NCI-H1105 treated with DMSO at 0.1 percent for 48 hours (cell line): ENCODE results near the gene GSK3B.
"Not testable (repeated sequence)": the region's sequence is repeated elsewhere in the genome, so short reads cannot be mapped to it uniquely, and the experiment has no call there.

Experiments used
- DNase-seq: peaks from one replicate; lab custom pipeline; 2025; lab: John Stamatoyannopoulos, UW

The GSK3B gene

DNA sequence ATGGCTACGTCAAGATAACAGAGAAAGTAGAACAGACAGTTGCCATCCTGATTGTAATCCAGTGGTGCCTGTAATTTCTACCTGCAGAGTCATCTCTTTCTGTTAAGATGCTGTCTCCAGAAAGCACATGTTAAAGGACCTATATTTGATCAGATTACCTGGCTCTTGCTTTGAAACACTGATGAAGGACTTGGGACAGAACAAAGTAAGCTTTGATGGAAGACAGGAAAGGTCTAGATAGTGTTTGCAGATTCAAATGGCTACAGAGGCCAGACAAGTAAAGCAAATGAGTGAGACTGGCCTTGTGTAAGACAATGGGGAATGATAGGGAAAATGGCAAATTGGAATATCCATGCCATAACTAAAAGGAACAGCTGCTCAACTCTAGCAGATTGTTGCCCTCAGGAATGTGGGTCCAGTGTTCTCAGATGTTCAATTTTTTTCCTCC lies 1.8 kb upstream of the GSK3B start:
- no peak for DNase-seq

DNA sequence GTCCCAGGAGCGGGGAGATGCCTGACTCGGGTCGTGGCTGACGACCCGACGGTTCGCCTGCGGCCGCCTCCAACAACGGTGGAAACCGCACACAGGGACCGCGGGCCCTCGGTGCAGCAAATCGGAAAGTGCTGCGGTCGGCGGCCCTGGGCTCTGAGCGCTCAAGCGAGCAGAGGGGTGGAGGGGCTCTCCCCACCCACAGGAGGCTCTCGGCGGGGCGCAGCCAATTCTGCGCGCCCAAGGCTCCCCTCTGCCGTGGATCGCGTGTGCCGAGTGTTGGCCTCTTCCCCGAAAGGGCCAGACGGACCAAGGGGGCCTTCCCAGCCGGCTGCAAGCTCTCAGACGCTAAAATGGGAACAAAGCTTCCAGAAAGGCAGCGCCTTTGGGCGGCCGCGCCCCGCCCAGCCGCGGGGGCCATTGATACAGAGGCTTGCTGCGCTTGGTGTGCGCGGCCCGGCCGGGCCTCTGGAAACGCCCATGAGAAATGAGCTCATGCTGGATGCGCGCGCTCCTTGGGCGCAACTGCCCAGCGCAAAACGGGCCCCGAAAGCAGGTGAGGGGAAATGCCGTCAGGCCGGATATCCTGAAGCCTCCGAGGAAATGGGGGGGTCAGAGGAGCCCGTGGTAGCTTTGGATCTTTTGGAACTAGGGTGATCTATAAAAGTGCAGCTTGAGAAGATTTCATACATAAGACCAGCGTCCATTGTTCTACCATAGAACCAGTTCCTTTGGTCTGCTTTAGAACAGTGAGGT lies 1.2 kb upstream of the GSK3B start:
- peak; percentile 91 for DNase-seq

DNA sequence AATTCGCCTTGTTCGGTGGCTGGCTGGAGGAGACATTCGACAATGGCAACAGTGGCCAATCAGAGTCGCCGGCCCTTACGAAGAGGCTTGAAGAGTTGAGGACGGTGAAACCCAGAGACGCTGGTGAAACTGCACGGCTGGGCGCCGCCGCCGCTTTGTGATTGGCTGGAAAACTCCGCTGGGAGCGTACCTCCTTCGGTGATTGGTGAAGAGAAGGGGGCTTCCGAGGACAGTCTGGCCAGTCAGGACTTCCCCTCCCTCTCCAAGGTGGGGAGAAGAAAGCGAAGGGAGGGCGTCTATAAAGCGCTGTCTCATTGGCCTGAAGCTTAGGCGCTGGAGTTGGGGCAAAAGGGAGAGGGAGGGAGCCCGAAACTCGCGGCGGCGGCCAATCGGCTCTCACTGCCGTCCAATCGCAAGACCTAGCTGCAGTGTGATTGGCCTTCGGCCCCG lies 554 bp upstream of the GSK3B start:
- DNase-seq, result peak; percentile 100

DNA sequence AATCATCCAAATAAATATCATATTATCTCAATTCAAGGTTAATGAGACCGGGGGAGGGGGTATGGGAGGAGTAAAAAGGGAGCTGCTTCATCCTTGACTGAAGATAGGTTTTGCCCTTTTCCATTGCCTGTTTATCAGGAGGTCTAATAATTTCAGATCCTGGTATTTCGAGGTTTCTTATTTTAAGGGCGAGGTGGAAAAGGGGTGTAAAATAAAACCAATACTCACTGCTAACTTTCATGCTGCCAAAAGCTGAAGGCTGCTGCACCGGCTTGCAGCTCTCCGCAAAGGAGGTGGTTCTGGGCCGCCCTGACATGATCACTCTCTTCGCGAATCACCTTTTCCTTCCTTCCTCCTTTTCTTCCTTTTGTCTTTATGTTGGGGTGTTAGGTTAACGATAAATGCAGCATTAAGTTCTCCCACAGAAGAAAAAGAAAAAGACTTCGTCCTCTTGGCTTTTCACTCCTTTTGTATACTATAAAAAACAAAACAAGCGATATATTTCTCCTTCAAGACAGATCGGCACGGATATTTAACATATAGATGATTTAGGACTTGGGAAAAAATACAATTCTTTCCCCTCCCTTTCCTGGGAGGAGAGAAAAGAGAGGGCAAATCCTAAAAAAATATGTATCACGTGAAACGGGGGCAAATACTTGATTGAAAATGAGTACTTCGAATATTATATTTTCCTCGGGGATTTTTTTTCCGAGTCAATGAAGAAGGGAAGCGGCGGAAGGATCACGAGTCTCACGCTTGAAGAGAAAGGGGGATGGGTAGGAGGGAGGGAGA lies 932 bp downstream of the GSK3B start:
- peak; percentile 46 for DNase-seq

DNA sequence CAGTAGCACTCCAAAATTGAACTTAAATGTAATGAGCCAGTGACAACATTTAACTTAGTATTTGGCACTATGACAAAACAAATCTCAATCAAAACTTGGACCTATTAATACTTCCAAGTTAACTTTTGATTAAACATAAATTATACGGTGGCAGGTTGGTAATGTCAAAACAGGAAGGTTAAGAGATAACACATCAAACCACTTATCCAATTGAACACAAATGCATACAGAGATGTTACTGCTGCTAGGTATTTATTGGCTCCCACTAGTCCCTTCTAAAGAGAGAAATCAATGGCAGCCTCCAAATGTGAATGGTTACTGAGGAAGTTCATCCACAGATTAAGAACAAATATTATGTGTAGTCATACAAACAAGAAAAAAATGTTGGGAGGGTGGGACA lies 1.8 kb downstream of the GSK3B start:
- DNase-seq, result peak; percentile 63

DNA sequence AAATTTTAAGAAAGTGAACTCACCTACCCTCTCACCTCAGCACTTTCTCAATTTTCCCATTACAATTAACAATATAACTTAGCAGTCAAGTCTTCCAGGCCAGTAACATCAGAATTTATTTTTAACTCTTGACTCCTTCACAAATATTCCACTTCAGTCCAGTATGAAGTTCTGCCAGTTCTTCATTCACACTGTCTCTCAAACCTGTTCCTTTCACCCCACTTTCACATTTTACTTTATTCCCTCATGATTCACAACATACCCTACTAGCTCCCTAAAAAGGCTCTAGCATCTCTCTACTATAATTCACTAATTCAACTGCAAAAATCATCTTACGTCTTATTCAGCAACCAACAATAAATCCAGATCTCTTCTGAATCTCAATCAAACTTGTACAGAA lies 3.8 kb downstream of the GSK3B start:
- no peak for DNase-seq

DNA sequence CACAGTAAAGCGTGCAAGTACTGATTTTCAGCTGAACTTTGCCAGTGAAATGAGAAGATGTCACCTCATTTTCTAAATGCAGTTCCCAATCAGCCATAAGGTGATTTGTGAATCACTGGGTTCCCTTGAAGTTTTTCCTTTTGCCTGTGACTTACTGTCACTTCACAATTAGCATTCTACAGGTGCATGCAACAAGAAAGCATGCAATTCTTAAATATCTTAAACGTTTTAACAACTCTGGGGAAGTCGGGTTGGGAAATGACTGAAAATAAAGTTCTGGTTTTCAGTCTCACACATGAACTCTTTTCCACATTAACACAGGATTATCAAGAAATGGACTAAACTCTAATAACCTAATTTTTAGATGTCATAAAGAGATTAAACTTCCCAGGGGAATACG lies 5.2 kb downstream of the GSK3B start:
- DNase-seq, result no peak

DNA sequence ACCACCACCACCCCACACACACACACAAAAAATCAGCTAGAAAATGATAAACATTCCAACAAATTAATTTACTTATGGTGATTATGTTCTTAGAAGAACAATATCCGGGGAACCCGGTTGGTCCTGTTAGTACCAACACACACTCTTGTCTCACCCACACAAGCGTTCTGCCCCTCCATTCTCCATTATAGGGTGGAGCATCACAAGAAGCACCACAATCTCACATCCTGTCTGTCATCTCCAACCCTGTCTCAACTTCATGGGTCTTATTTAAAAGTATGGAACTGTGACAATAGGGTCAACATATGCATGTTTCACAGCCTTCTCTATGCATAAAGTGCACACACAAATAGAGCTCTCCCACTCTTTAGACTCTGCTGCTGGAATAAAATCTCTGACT lies 5.6 kb downstream of the GSK3B start:
- no peak for DNase-seq

DNA sequence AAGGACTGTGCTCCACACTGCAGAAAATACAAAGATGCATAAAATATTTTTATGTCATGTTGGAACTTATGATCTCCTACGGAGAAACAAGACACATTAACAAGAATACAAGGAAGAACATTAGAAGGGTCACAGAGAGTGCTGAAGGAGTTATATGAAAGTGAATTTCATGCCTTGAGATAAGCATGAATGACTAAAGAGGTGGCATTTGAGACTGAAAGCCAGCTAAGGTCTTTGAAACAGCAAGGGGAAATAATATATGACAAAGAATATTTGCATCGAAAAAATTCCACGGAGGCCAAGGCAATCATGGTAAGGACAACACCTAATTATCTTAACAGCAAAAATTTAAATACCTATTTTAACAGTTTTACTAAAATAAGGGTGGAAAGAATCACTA lies 12.5 kb downstream of the GSK3B start:
- DNase-seq, result no peak

DNA sequence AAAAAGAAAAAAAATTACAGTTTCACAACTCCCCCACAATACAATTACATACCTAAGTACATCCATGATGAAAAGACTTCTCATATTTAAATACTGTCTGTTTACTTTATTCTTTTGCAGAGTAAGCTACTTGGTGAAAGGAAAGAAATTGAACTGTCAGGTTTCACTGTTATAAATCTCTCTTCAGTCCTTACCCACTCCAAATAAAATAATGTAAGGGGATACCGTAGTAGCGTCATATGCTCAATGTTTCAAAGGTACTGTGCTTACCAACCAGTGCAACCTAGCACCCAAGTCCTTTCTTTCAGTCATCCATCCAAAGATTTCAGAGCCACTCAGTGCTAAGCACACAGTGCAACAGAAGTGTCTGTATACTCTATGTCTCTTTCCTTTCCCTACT lies 13.4 kb downstream of the GSK3B start:
- no peak for DNase-seq

DNA sequence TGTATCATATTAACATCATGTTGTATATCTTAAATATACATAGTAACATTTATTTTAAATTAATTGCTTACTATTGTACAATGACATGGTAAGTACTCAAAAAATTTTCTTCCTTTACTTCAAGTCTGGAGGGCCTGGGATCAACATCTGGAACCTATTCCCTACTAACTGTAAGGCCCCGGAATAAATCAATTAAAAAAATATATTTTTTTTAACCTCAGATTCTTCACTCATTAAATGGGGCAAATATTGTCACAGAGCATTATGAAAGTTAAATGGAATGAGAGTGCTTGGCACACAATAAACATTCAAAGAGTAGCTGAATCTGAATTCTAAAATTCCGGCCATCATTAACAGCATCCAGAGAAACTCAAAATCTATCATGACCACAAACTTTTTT lies 16.5 kb downstream of the GSK3B start:
- no peak for DNase-seq

DNA sequence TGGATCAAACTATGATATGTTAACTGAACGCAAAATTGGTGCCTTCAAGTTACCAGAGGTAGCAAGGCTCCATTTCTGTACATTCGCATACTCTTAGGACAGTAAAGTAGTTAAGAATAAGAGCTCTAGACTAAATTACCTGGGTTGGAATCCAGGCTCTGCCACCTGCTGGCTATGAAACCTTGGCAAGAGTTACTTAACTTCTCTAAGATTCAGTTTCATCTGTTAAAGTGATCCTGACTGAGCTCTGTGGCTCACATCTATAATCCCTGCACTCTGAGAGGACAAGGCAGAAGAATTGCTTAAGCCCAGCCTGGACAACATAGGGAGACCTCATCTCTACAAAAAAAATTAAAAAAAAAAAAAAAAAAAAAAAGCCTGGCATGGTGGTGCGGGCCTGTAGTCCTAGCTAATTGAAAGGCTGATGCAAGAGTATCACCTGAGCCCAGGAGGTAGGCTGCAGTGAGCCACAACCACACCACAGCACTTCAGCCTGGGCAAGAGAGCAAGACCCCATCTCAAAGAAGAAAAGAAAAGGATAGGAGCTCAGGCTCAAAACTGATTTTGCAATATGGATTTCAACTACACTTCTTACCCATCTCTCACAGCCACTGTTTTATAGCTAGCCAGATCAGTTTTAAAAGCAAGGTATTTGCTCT lies 21.3 kb downstream of the GSK3B start:
- peak; percentile 11 for DNase-seq

DNA sequence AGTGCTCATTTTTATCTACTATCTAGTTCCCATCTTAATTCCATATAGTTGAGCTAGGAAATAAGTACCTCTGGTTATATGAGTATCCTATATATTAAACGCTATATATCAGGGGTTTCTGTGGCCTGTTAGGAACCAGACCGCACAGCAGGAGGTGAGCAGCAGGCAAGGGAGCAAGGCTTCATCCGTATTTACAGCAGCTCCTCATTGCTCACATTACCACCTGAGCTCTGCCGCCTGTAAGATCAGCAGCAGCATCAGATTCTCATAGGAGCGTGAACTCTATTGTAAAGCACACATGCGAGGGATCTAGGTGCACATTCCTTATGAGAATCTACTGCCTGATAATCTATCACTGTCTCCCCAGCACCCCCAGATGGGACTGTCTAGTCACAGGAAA lies 23.0 kb downstream of the GSK3B start:
- no peak for DNase-seq

DNA sequence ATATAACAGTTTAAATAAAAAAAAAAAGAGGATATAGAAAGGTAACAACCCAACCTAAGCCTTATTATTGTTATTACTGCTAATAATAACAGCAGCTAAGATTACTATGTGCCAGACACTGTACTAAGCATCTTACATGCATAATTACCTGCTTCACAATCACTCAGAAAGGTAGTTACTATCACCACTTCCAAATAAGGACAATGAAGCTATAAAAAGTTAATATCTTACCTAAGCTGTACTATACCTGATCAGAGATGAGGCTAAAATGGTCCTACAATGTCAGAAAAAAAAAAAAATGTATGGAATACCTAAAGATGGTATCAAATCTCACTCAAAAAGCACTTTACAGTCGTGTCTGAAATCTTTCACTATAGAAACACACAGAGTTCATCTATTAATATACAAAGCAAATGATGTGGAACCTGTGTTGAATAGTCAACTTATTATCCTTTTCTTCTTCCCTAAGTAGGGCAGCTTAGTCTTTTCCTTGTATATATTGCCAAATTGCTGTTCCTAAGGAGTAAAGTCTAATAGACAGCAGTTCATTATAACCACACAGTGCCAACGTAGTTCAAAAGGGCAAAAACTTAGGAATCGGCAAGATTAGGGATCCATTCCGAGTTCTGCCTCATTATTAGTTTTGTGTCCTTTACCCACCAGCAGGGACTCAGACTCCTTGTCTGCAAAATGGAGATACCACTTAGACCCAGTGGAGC lies 23.8 kb downstream of the GSK3B start:
- no peak for DNase-seq

DNA sequence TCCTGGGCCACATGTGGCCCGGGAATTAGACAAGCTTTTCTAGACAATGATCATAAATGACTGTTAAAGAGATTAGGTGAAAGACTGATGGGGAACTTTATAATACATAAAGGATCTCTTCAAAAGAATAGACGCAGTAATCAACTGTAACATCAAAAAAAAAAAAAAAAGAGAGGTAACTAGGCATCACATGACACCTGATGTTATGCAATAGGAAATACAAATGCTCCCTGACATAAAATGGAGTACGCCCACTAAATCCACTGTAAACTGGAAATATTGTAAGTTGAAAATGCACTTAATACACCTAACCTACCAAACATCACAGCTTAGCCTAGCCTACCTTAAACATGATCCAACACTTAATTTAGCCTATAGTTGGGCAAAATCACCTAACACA lies 27.2 kb downstream of the GSK3B start:
- no peak for DNase-seq

DNA sequence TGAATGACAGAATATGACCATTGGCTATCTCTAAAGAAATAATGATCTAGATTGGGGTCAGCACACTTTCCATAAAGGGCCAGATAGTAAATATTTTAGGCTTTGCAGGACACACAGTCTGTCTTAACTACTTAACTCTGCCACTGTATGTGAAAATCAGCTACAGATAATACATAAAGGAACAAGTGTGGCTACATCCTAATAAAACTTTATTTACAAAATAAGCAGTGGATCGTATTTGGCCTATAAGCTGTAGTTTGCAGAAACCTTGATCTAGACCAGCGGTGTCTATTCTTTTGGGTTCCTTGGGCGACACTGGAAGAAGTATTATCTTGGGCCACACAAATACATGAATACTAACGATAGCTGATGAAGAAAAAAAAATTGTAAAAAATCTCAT lies 27.6 kb downstream of the GSK3B start:
- DNase-seq, result no peak

DNA sequence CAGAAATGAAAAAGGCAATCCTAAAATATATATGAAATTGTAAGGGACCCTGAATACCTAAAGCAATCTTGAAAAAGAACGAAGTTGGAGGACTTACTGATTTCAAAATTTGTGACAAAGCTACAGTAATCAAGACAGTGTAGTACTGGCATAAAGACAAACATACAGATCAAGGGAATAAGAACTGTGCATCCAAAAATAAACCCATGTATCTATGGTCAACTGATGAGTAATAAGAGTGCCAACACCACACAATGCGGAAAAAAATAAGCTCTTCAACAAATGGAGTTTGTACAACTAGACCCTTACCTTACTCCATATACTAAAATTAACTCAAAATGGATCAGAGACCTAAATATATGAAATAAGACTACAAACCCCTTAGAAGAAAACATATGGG lies 29.6 kb downstream of the GSK3B start:
- DNase-seq, result no peak

DNA sequence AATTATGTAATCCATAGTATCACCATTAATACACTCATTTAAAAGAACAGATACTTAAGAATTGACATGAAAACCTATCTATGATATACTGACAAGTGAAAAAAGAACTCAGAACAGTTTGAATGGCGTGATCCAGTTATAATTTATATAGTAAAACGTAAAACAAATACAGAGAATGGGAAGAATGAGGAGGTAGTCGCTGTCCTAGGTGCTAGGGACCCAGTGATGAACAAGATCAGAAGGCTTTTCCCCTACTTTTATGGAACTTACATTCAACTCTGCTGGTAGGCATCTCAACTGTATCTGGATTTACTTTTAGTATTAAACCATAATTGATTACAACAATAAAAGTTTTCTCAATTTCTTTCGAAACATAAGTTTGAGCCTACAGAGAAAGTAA lies 31.8 kb downstream of the GSK3B start:
- DNase-seq, result no peak

DNA sequence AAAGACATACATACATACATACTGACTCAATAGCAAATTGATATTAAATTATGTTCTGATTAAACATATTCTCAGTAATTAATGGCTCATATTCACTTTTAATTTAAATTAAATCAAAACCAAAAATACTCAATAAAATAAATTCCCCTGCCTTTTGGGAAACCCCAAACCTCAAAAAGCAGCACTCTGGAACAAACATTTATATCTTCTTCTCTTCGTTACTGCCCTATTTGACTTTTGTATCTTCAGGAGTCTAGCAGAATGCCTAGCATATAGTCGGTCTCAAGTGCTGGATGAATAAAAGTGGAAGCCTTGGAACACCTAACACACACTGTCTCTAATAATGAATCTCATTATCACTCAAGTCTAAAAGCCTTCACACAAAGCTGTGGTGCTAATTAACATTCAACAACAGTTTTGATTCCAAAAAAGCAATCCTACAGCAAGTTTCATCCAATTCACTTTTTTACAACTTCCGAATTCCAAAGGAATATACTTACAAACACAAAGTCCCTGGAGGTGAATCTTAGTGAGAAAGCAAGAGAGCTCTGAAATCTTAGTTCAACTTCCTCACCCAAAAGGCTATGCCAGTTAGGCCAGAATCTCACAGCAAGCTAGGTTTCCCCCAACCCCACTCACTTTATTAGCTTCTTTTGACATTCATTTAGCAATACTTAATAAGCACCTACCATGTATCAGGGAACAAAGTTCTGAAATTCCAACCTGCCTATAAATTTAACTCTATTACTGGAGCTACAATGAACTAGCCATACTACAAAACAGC lies 35.0 kb downstream of the GSK3B start:
- no peak for DNase-seq

DNA sequence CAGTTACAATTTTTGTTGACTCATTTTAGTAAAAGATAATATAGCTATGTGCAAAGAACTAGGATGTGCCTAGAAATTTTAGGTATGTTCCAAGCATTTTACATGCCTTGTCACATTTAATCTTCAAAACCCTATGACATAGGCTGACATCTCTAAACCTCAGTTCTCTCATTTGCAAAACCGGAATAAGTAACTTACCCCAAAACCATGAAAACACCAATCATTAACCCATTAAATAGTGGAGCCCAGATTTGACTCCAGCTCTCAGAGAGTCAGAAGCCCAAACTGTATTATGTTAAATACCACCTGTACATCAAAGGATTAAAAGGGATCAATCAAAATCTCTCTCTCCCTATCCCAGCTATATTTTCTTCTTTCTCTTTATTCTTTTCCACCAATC lies 36.6 kb downstream of the GSK3B start:
- no peak for DNase-seq

DNA sequence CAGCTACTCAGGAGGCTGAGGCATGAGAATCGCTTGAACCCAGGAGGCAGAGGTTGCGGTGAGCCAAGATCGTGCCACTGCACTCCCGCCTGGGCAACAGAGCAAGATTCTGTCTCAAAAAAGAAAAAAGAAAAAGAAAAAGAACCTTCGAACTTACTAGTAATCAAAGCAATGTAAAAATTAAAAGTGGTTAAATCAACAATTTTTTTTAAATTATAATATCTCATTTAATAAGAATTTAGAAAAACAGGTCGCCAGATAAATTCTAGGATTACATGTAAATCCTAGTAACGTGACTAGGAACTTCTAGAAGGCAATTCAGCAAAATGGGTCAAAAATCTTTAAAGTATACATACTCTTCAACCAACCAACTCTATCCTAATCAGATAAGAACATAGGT lies 37.2 kb downstream of the GSK3B start:
- no peak for DNase-seq

DNA sequence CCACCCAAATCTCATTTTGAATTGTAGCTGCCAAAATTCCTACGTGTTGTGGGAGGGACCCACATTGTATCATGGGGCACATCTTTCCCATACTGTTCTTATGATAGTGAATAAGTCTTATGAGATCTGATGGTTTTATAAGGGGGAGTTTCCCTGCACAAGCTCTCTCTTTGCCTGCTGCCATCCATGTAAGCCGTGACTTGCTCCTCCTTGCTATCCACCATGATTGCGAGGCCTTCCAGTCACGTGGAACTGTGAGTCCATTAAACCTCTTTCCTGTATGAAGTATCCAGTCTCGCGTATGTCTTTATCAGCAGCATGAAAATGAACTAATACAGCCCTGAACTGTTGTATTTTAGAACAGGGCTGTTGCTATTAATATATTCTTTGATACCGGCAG lies 40.6 kb downstream of the GSK3B start:
- DNase-seq, result not testable (repeated sequence)
